IMR-90 (cell line): ENCODE results near the gene TECPR2. TPM values are rescaled to one million over a fixed set of nuclear protein-coding genes. Genes with fewer than 3 reads are reported as not detected.

Experiments
- ATAC-seq: fragments of 200-7000 bp; cut with Tn5 transposase; 2 replicates; pipeline ENCODE4 v1.9.1; 2020; ENCODE audit warnings: low read depth, mild to moderate bottlenecking, moderate library complexity
- BruUV-seq: library from RNA; stranded (reverse); fragments of 400-500 nt; replicated peaks from 2 replicates; lab custom pipeline; 2021; lab: Mats Ljungman, UMichigan
- CTCF ChIA-PET: fragments of 300-600 bp; formaldehyde crosslinking; extraction: SDS; loops from one replicate; lab custom pipeline; 2021; ENCODE audit warnings: antibody characterized with exemption; lab: Yijun Ruan, JAX
- POLR2A ChIA-PET: fragments of 300-600 bp; sonication (Branson Sonifier 250); formaldehyde crosslinking; loops from one replicate; lab custom pipeline; 2022; ENCODE audit warnings: antibody characterized with exemption; ENCODE audit not compliant: unreplicated experiment; lab: Charles Lee
- DNase-seq: peaks from one replicate; pipeline ENCODE4 v3.0.0; 2013
- H2AFZ ChIP-seq: replicated peaks from 2 replicates; pipeline ENCODE3; 2013; ENCODE audit warnings: low read length, mild to moderate bottlenecking; ENCODE audit not compliant: poor library complexity
- H2AK5ac ChIP-seq: 2 replicates; pipeline ENCODE4 v1.6.1; 2013; ENCODE audit warnings: low read depth, low read length, inconsistent platforms
- H2AK9ac ChIP-seq: replicated peaks from 2 replicates; pipeline ENCODE3; 2013; ENCODE audit warnings: mild to moderate bottlenecking, low read depth, low read length, moderate library complexity; ENCODE audit not compliant: poor library complexity
- H2BK120ac ChIP-seq: 2 replicates; pipeline ENCODE4 v1.6.1; 2013; ENCODE audit warnings: low read depth, low read length, inconsistent platforms
- H2BK15ac ChIP-seq: 3 replicates; pipeline ENCODE4 v1.6.1; 2013; ENCODE audit warnings: low read depth, low read length, inconsistent platforms
- H2BK20ac ChIP-seq: 2 replicates; pipeline ENCODE4 v1.6.1; 2013; ENCODE audit warnings: low read depth, mild to moderate bottlenecking, inconsistent platforms, low read length, moderate library complexity
- H2BK5ac ChIP-seq: 2 replicates; pipeline ENCODE4 v1.6.1; 2013; ENCODE audit warnings: mild to moderate bottlenecking, low read depth, low read length, inconsistent platforms; ENCODE audit not compliant: poor library complexity, severe bottlenecking
- H3K14ac ChIP-seq: replicated peaks from 2 replicates; pipeline ENCODE4 v1.6.1; 2013; ENCODE audit warnings: low read depth, low read length, inconsistent platforms
- H3K18ac ChIP-seq: 2 replicates; pipeline ENCODE4 v1.6.1; 2013; ENCODE audit warnings: low read depth, low read length, control low read depth
- H3K23ac ChIP-seq: 2 replicates; pipeline ENCODE4 v1.6.1; 2013; ENCODE audit warnings: low read depth, low read length, inconsistent platforms
- H3K27ac ChIP-seq: 2 replicates; pipeline ENCODE4 v1.5.1; 2013; ENCODE audit warnings: mild to moderate bottlenecking, control low read depth, low read length; ENCODE audit not compliant: insufficient read depth
- H3K27me3 ChIP-seq: 2 replicates; pipeline ENCODE4 v1.6.1; 2013; ENCODE audit warnings: low read length; ENCODE audit not compliant: control insufficient read depth, insufficient read depth
- H3K36me3 ChIP-seq: 2 replicates; pipeline ENCODE4 v1.6.1; 2013; ENCODE audit warnings: low read length, mixed read lengths; ENCODE audit not compliant: control insufficient read depth, insufficient read depth
- H3K4ac ChIP-seq: 2 replicates; pipeline ENCODE4 v1.6.1; 2013; ENCODE audit warnings: low read depth, low read length, inconsistent platforms
- H3K4me1 ChIP-seq: 2 replicates; pipeline ENCODE4 v1.6.1; 2013; ENCODE audit warnings: low read length, mixed read lengths; ENCODE audit not compliant: control insufficient read depth, insufficient read depth
- H3K4me2 ChIP-seq: 2 replicates; pipeline ENCODE4 v1.6.1; 2013; ENCODE audit warnings: low read depth, mild to moderate bottlenecking, control low read depth, low read length, moderate library complexity
- H3K4me3 ChIP-seq: 2 replicates; pipeline ENCODE4 v1.5.1; 2013; ENCODE audit warnings: low read depth, mild to moderate bottlenecking, control low read depth, low read length, moderate library complexity; ENCODE audit not compliant: insufficient read depth
- H3K56ac ChIP-seq: 2 replicates; pipeline ENCODE4 v1.6.1; 2013; ENCODE audit warnings: low read length, inconsistent platforms; ENCODE audit not compliant: insufficient read depth; ENCODE audit errors: extremely low read depth
- H3K79me1 ChIP-seq, 2 experiments: 2 replicates each; pipeline ENCODE4 v1.6.1; 2013; ENCODE audit warnings: low read length in 2 of 2, inconsistent platforms in 1 of 2, low read depth in 1 of 2
- H3K9ac ChIP-seq: 2 replicates; pipeline ENCODE4 v1.6.1; 2013; ENCODE audit warnings: low read depth, low read length, control low read depth
- H3K9me1 ChIP-seq: 2 replicates; pipeline ENCODE4 v1.6.1; 2013; ENCODE audit warnings: low read length, inconsistent platforms; ENCODE audit not compliant: insufficient read depth
- H3K9me3 ChIP-seq: 2 replicates; pipeline ENCODE4 v1.6.1; 2013; ENCODE audit warnings: low read length; ENCODE audit not compliant: control insufficient read depth, insufficient read depth
- H4K20me1 ChIP-seq: 2 replicates; pipeline ENCODE4 v1.6.1; 2013; ENCODE audit warnings: low read length, inconsistent platforms; ENCODE audit not compliant: insufficient read depth
- H4K5ac ChIP-seq: 2 replicates; pipeline ENCODE4 v1.6.1; 2013; ENCODE audit warnings: mild to moderate bottlenecking, low read depth, low read length, control low read depth
- H4K8ac ChIP-seq, 2 experiments: 2 replicates each; pipeline ENCODE4 v1.6.1; 2013; ENCODE audit warnings: low read depth in 2 of 2, low read length in 2 of 2, control low read depth in 1 of 2, inconsistent platforms in 1 of 2
- H4K91ac ChIP-seq: 2 replicates; pipeline ENCODE4 v1.6.1; 2013; ENCODE audit warnings: low read depth, low read length, inconsistent platforms; ENCODE audit not compliant: insufficient read depth
- CEBPB ChIP-seq: IDR thresholded peaks from 2 replicates; pipeline ENCODE4 v1.6.1; 2012; ENCODE audit warnings: low read depth, low read length, improper control_type of control experiment
- WGBS, 2 experiments: methylation state at CpG; one replicate each; pipeline versions ENCODE4 v1.1.5 to v1.1.7; 2013; ENCODE audit warnings: missing lambda C conversion rate in 2 of 2; ENCODE audit not compliant: insufficient read length in 1 of 2; ENCODE audit errors: extremely low coverage in 2 of 2; 5-methylcytosine and 5-hydroxymethylcytosine counted together
- dilution Hi-C: fragments of 300-500 bp; cut with HindIII; formaldehyde crosslinking; loops from one replicate; pipeline ENCODE4 v1.14.3; 2018; ENCODE audit warnings: low sequenced_read_pairs; ENCODE audit not compliant: unreplicated experiment
- in situ Hi-C: fragments of 300-500 bp; cut with MboI; formaldehyde crosslinking; loops from 3 replicates; pipeline ENCODE4 v1.14.3; 2019; ENCODE audit warnings: low sequenced_read_pairs, inconsistent platforms, mixed read lengths
- intact Hi-C: fragments of 100-400 bp; cut with micrococcal nuclease; formaldehyde crosslinking; loops from 2 replicates; pipeline ENCODE4 v1.10.0; 2022
- polyA plus RNA-seq, 3 experiments: library from polyadenylated mRNA; depleted of rRNA; stranded (reverse); fragments of >200 nt; gene quantifications; 2 replicates each; pipeline ENCODE4 v1.2.3, GENCODE V29; 2012; ENCODE audit warnings: low replicate concordance in 1 of 3
- total RNA-seq: library from RNA; depleted of rRNA; stranded (reverse); fragments of >200 nt; gene quantifications from 2 replicates; pipeline ENCODE4 v1.2.3, GENCODE V29; 2012

The TECPR2 gene
- total and polyA plus RNA-seq, 2 of the 4 experiments (the other 2 are of a cell fraction): 9.5 to 11.7 TPM

DNA sequence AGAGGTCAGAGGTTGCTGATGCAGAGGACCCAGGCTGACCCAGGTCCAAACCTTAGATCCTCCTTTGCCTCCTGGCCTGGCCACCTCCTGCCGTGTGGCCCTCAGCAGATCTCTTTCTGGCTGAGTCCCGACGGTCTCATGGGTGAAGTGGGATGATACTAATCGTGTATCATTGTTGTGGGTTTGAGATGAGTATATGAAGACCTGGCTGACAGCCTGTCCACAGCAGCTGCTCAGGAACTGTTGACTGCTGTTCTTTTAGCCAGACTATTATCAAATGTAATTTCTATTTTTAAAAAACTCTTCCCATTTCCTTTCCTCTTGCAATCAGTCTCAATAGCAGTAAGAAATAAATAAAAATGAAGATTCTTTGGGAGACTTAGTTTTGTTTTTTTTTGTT is 101.3 kb downstream of the TECPR2 start:
- H2BK20ac ChIP-seq: no peak overlapping the region
- ChIA-PET CTCF (no interaction called here), POLR2A (no interaction called here)
- no peak overlapping the region for H4K8ac ChIP-seq
- H3K9me3 ChIP-seq: no peaks in the 10 kb centered on the region
- H3K36me3 ChIP-seq: peaks cover 25% of the 10 kb centered on the region
- H2AK5ac ChIP-seq: no peak overlapping the region
- no peak for DNase-seq
- no peak overlapping the region for H2AK9ac ChIP-seq
- H3K4me1 ChIP-seq: no peaks in the 10 kb centered on the region
- H2BK15ac ChIP-seq: no peak overlapping the region
- no peak overlapping the region for H3K18ac ChIP-seq
- dilution Hi-C loops: no loop called here
- no peak overlapping the region for H2BK120ac ChIP-seq
- intact Hi-C loops: no loop called here
- no TSS peak for BruUV-seq
- no peak overlapping the region for H4K91ac ChIP-seq
- no peak overlapping the region for H3K4me3 ChIP-seq
- in situ Hi-C loops: no loop called here
- no peak for ATAC-seq
- no peak overlapping the region for H2AFZ ChIP-seq
- no peak overlapping the region for H3K14ac ChIP-seq
- H3K79me1 ChIP-seq: no peaks in the 10 kb centered on the region
- H4K20me1 ChIP-seq: no peaks in the 10 kb centered on the region
- no peak overlapping the region for H4K5ac ChIP-seq
- no peak overlapping the region for H3K4ac ChIP-seq
- no peaks in the 10 kb centered on the region for H3K27me3 ChIP-seq
- H3K56ac ChIP-seq: no peak overlapping the region
- H3K27ac ChIP-seq: no peak overlapping the region
- H3K9ac ChIP-seq: no peak overlapping the region
- TF ChIP-seq CEBPB: no peak
- H3K9me1 ChIP-seq: 0 out of 2 replicates have a peak, but pooled peaks cover 3% of the 10 kb centered on the region
- 94% methylated on average over 3 of the region's 4 CpGs; no CpG with 5 or more reads in 1 of the 2 experiments for WGBS, 2 experiments
- no peak overlapping the region for H3K23ac ChIP-seq
- no peak overlapping the region for H3K4me2 ChIP-seq
- H2BK5ac ChIP-seq: no peak overlapping the region
